Hematopoietic multipotent progenitor cell treated with erythropoietin and hydrocortisone succinate and interleukin-3 and kit ligand, for 4 days (in vitro differentiated cells): Measurements from ENCODE around the gene SLC34A3.

ENCODE experiments used
- DNase-seq: peaks from one replicate; pipeline ENCODE4 v3.0.0-alpha.2; 2015

Gene SLC34A3

DNA sequence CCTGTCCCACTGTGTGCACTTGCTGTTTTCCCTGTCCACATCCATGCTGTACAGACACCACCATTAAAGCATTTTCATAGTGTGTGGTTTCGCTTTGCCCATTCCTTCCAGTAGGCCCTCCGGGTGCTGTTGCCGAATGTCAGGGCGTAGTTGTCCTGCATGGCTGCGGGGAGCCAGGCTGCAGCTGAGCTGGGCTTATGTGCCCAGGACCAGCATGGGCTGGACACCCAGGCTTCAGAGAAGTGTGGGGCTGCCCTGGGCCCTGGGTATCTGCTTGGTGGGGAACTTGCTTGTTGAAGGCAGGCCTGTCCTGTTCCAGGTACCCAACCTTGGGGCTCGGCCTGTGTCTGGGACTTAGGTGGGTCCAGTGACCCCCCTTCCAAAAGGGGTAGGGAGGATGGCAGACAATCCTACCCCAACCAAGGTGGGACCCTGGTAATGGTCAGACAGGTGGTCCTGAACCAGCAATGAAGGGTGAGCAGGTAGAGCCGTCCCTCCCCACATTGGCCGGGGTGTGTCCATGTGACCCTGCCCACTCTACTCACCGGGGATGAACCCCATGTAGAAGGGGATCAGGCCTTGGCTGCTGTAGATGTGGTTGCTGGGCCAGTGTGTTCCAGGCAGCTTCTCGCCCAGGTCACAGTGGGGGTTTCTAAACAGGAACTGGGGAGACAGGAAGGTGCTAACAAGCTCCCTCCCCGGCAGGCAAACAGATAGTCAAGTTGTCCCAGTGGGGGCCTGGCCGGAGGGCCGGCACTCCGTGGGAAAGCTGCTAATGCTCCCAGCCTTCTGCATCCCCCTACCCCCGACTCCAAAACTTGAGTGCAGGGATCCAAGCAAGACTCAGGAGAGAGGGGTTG, 13.2 kb downstream of the SLC34A3 start:
- peak; percentile 57 for DNase-seq

DNA sequence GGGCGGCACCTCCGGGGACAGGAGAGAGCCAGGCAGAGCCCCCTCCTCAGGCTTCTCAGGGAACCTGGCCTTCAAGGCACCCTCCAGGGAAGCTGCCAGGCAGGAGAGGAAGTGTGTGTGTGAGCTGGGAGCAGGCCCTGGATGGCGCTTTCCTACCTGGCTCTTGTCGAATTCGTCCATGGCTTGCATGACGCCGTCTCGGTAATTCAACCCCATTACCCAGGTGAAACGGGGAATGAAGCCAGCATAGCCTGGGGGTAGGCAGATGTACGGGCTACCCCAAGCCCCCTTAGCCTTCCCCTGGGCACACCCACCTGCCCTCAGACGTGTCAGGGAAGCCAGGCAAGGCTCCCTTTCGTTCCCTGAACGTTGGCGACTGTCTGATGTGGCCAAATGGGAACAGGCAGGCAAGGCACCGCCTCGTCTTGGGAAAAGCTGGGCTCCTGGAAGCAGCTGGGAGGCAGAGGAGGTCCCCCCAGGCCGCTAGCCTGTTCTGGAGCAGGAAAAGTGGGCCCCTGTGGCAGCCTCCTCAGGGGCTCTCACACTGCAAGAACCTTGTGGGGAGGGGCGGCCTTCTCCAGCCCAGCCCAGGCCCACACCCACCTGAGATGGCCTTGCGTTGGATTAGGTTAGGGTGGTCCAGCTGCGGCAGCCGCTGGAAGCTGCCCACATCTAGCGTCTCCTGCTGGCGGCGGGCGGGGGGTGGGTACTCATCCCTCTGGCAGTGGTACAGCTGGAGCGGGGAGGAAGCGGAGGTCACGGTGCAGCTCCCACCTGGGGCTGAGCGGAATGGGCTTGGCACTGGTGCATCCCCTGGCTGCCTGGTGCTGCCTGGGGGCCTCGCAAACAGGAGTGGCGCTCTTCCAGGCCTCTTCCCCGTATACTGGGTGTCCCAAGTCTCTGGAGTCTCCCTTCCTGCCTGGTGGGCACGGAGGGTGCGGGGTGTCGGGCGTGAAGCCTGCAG, 14.1 kb downstream of the SLC34A3 start:
- DNase-seq: no peak

DNA sequence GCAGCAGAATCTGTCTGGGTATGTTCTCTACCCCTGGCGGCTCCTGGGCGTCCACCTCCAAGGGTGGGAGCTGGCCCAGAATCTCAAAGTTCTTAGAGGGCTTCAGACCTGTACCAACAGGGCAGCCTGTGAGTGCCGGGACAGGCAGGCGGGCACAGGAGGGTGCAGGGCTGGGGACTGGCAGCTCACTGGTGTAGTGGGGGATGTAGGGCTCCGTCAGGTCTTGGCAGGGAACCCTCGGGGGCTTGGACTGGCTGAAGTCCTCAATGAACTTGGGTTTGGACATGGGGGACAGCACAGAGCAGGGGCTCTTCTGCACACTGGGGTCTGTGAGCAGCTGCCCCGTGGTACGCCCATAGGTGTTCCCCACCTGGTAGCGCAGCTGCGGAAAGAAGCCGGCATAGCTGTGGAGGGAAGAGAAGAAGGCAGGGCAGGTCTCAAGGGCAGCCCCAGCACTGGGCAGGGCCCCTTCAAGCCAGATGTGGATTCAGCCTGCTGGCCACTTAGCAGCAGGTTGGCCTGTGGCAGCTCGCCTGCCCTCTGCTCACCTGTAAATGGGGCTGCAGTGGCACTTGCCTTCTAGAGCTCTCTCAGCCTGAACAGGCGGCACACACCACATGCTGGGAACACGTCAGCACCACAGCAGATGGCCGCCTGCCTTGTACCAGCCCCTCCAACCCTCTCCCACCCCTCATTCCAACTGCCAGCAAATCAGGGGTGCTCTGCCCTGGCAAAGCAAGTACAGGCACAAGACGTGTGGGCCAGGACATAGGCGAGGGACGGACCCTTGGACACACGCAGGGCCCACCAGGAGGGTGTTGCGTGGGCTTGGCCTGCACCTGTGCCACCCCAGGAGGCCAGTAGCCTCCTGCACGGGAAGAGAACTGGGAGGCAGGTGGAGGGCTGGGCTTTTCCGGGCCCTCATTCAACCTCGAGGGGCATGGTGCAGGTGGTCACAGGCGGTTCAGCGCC, 15.0 kb downstream of the SLC34A3 start:
- no peak for DNase-seq

DNA sequence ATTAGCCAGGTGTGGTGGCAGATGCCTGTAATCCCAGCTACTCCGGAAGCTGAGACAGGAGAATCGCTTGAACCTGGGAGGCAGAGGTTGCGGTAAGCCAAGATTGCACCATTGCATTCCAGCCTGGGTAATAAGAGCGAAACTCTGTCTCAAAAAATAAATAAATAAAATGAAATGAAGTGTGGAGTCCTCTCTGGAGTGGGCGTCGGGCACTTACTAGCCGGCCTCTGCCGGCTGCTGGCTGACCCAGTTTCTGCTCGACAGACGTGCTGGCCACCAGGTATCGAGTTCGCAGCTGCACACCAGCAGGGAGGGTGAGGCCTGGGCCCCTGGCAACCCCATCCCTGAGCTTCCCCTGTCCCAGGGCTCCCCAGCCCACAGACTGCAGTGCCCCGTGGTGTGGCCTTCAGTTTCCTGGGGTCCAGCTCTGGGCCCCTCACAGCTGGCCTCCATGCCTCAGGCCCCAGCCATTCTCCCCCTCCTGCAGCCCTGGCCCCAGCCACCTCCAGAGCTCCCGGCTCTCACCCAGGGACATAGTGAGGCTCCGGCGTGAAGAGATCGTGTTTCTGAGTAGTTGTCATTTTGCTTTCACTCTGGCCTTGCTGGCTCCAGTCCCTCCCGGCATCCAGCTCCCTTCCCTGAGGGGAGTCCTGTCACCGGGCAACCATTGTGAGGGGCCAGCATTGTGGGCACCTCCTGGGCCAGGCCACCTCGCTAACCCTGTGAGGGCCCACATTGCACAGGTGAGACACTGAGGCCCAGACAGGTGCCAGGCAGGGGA, 16.6 kb downstream of the SLC34A3 start:
- no peak for DNase-seq

DNA sequence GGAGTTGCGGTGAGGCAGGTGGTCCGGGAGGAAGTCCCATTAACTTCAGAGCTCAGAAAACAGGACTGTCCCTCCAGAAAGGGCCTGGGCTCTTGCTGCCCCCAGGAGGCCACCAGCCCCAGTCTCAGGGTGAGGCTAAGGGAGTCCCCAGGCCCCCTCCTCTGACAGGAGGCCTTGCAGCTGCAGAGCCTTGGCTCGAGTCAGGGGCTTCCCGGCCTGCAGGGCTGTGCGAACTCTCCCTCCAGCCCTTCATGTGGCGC, 17.1 kb downstream of the SLC34A3 start:
- DNase-seq: no peak

DNA sequence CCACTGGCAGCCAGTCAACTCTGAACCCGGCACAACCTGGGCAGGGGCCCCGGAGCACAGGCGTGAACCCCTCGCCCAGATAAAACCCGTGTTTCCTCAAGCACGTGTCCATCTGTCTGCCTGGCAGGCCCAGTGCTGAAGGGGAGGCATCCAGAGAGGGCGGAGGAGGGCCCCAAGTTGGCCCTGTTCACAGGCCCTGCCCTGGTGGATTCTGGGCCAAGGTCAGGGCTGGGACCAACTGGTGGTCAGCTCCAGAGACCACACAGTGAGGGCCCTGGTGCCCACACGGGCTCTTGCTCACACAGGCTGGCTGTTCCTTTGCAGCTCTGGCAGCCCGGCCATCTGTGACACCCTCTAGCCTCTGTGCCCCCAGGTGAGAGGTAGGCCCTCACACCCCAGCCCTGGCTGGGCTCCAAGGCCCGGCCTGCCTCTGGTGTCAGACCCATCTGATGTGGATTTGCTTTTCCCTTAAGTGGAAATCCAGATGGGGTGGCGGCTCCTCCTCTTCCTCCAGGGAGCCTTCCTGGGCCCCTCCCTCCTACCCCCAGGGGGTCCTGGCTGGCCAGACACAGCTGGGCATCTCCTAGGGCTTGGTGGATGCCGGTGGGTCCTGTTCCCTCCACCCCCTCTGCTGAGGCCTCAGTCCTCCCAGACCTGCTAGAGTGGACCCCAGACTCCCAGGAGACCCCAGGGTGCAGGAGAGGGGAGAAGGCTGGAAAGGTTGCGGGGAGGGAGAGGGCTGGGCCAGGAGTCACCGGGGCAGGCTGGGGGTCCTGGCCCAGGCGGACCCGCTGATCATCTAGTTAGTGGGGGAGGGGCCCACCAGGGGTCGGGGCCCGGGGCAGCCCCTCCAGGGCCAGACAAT, 19.9 kb downstream of the SLC34A3 start:
- no peak for DNase-seq

DNA sequence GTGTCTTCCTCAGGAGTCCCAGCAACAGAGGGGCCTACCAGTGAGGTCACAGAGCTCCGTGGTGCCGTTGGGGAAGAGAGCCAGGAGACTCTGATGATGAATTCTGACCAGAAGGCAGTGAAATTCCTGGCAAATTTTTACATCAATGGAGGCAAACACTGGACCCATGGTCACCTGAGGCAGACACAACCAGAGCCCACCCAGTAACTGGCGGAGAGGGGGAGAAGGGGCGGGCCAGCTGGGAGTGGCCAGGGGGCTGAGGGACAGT, 20.4 kb downstream of the SLC34A3 start, which contains the start of gene STPG3:
Gene STPG3, plus strand, starts transcription at position 93 of the 268 bp plus-strand sequence. Its CDS starts 1 bp downstream, at position 94.
- DNase-seq: no peak

DNA sequence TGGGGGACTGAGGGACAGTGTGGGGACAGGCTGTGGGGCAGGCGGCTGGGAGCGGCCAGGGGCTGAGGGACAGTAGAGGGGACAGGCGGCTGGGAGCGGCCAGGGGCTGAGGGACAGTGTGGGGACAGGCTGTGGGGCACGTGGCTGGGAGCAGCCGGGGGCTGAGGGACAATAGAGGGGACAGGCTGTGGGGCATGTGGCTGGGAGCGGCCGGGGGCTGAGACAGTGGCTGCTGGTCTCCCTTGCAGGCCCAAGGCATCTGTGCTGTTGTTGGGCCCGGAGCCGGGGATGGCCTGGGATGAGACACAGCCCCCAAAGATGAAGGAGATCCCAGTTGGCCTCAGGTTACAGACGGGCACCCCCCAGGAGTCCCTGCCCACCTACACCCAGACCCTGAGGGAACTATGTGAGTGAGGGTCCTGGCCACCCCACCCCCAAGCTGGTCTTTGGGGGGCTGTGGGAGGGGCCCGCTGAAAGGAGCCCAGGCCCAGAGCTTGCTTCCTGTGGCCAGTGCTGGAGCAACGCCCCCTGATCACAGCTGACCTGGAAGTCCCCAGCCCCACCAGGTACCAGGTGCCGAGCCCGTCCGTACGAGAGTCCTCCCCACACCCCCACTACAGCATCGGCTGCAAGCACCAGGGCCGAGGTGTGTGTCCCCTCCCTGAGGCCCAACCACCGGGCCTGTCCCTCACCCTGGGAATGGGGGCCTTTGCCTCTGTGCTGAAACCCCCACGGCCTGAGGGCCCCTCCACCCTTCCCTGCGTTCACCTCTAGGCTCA, 21.0 kb downstream of the SLC34A3 start:
- no peak for DNase-seq

DNA sequence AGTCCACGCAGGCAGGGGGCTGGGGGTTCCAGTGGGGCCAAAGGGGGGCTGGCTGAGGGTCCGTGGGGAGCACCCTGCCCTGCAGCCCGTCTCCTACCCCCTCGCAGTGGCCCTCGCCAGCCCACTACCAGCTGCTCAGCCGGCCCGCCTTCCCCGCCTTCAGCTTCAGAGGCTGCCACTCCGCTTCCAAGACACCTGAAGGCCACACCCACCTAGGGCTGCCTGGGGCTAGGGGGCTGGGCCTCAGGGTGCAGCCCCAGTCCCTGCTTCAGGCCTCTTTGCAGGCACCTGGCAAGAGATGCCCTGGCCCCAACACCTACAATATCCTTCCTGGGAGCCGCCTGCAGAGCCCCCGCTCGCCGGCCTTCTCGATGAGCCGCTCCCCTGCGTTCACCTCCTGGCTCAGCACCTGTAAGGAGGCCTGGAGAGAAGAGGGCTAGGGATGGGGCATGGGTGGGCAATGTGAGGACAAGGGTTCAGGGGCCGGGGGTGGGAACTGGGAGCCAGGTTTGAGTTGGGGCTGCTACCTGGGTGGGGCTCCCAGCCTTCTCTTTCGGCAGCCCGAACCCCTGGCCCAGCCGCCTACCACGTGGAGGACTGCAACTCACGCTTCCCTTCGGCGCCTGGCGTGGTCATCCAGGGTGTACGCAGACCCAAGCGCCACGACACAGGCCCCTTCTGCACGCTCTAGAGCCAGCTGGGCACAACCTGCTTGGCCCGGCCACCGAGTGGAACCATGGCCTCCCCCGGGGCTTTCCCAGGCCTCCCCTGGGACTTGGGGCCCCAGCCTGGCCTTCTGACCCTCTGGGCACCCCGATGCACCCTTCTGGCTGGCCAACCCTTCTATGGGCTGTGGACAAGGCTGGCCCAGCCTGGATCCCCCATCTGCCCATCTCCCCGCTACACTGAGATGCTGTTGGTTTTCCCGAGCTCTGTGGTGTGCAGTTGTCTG, 22.1 kb downstream of the SLC34A3 start:
- DNase-seq: no peak

DNA sequence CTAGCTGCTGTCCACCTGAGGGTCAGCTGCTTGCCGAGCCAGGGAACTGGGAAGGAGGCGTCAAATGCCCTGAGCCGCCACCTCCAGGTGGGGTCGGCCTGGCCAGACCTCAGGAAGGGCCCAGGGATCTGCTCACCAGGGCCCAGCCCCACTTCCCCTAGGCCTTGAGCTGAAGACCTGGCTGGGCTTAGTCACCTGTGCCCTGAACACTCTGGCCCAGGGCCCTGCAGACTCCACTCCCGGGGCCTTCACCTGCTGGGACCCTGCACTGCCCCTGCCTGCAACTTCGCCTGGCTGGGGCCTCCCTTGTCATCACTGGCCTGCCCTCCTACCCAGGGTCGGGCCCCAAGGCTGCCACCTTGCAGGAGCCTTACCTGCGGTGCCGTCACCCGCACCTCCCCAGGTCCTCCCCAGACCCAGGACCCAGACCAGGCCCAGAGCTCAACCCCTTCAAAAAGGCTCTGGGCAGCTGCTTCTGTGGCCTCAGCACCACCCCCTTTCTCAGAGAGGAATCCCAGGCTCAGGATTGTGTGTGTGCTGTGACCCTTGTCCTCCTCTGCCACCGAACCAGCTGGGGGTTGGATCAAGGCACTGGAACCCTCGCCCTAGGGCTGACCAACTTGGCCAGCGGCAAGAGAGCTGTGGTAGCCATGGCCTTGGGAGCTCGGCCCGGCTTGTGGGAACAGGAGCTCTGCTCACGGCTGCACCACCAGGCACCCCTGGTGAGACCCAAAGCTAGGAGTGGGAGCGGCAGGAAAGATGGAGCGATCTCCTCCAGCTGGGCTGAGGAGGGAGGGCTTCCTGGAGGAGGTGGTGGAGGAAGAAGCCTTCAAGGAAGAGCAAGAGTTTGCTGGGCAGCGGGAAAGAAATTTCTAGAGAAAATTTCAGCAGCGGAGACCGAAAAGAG, 23.3 kb downstream of the SLC34A3 start:
- no peak for DNase-seq

DNA sequence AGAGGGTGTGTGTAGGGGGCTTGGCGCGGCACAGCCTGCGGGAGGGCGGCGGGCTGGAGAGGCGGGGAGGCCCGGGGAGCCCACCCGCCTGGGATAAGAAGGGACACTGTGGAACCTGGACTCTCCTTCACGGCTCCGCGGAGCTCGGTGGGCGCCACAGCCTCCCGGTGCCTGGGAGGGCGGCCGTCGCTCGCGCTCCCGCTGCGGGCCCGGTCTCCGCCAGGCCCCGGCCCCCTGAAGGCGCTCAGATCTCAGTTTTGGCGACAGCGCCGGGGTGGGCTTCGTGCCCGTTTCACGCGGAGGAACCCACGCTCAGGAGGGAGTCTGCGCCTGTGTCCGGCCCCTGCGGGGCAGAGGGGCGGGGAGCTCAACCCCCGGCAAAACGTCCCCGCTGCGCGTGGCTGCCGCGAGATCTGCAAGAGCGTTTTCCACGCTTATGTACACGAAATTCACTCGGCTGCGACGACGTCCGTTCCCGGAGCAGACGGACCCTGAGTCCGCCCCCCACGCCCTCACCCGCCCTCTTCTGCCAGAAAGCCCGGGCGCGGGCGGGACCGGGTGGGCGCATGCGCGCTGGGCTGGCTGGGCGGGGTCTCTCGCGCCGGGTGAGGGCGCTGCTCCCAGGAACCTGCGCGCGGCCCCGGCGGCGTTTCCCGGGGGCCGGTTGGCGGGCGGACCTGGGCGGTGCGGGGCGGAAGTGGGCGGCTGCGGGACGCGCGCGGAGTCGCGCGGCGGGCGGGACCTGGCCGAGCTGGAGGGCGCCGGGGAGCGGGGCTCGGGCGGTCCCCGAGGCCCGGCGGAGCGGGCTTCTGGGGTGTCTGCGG, 24.1 kb downstream of the SLC34A3 start, which contains the start of gene NELFB:
Gene NELFB, plus strand, starts transcription at position 704 of the 824 bp plus-strand sequence.
- DNase-seq: peak; percentile 95

DNA sequence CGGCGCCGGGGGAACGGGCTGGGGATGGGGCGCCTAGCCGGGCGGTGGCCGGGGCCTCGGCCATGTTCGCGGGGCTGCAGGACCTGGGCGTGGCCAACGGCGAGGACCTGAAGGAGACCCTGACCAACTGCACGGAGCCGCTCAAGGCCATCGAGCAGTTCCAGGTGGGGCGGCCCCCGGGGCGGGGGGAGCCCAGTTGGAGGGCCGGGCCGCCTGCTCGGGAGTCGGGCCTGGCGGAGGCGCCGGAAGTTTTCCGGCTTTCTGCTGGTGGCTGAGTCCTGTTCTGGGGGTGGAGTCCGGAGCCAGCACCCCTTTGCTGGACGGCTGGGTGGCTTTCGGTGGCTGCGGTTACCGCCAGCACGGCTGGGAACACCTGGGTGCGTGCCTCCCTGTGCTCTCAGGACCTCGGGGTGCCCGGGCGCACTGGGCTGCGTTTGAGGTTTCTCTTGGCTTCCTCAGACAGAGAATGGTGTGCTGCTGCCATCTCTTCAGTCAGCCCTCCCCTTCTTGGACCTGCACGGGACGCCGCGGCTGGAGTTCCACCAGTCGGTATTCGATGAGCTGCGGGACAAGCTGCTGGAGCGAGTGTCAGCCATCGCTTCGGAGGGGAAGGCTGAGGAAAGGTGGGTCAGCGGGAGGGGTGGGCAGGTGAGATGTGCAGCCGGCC, 24.9 kb downstream of the SLC34A3 start:
- no peak for DNase-seq

DNA sequence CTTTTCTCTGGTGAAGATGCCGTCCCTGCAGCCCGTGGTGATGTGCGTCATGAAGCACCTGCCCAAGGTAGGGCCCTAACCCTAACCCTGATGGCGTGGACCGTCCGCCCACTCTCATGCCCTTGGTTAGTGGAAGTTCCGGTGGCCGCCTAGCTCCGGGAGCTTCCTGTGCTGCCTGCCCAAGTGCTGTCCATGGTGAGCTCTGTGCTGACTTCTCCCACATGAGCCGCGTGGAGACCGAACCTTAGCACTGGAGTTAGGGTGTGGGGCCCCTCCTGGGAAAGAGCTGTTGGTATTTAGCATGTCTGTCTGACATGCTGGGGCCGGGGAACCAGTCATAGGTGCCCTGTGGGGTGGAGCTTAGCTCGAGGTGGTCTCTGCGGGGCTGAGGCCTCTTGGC, 25.7 kb downstream of the SLC34A3 start:
- no peak for DNase-seq

DNA sequence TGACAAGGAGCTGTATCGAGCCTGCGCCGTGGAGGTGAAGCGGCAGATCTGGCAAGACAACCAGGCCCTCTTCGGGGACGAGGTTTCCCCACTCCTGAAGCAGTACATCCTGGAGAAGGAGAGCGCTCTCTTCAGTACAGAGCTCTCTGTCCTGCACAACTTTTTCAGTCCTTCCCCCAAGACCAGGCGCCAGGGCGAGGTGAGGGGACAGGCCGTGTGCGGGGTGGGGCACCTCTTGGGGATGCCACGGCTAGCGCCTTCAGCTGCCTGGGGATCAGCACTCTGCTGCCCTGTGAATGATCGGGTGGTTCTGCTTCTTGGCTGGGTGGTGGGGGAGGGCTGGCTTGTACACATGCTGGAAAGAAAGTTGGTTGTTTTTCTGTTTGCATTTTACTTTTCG, 26.2 kb downstream of the SLC34A3 start:
- DNase-seq: peak; percentile 70

DNA sequence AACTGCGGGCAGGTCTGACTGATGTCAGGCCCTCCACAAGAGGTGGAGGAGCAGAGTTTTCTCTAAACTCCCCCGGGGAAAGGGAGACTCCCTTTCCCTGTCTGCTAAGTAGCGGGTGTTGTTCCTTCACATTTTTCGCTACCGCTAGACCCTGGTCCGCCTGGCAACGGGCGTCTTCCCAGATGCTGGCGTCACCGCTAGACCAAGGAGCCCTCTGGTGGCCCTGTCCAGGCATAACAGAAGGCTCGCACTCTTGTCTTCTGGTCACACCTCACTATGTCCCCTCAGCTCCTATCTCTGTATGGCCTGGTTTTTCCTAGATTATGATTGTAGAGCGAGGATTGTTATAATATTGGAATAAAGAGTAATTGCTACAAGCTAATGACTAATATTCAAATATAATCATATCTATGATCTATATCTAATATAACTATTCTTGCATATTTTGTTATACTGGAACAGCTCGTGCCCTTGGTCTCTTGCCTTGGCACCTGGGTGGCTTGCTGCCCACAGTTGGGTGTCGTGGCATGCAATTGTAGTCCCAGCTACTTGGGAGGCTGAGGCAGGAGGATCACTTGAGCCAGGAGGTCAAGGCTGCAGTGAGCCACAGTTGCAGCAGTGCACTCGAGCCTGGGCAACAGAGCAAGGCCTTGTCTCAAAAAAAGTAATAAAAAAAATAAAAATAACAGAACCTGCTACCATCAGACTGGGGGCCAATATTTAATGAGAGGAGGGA, 31.6 kb downstream of the SLC34A3 start:
- DNase-seq: peak; percentile 56

DNA sequence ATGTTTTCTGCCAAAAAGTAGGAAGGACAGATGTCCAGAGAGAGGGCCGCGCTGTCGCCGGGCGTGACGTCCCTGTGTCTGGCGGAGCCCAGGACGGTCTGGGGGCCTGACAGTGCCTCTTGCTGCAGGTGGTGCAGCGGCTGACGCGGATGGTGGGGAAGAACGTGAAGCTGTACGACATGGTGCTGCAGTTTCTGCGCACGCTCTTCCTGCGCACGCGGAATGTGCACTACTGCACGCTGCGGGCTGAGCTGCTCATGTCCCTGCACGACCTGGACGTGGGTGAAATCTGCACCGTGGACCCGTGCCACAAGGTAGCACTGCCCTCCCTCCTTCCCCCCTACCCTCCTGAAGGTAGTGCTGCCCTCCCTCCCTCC, 32.2 kb downstream of the SLC34A3 start:
- no peak for DNase-seq
